KMS-11 (cell line): ENCODE measurements around the gene SUOX.
"Not testable (repeated sequence)": the region's sequence is repeated elsewhere in the genome, so short reads cannot be mapped to it uniquely, and the experiment has no call there.

Experiments
- H2AFZ ChIP-seq: fragments of 200-600 bp; sonication (generic); 2 replicates; pipeline ENCODE4 v1.6.1; 2016; ENCODE audit warnings: antibody characterized with exemption, mixed run types, low read depth
- H3K27ac ChIP-seq: fragments of 200-600 bp; sonication (generic); 2 replicates; pipeline ENCODE4 v1.6.1; 2016; ENCODE audit warnings: mild to moderate bottlenecking, mixed run types
- H3K27me3 ChIP-seq: fragments of 200-600 bp; sonication (generic); 2 replicates; pipeline ENCODE4 v1.6.1; 2017; ENCODE audit warnings: mild to moderate bottlenecking, low read depth, mixed run types, moderate library complexity; ENCODE audit not compliant: insufficient read depth
- H3K36me3 ChIP-seq: fragments of 200-600 bp; sonication (generic); 2 replicates; pipeline ENCODE4 v1.6.1; 2017; ENCODE audit warnings: mild to moderate bottlenecking, mixed run types; ENCODE audit not compliant: insufficient read depth
- H3K4me1 ChIP-seq: fragments of 200-600 bp; sonication (generic); 2 replicates; pipeline ENCODE4 v1.6.1; 2016; ENCODE audit warnings: mild to moderate bottlenecking, low read depth, mixed run types; ENCODE audit not compliant: poor library complexity, severe bottlenecking
- H3K4me2 ChIP-seq: fragments of 200-600 bp; sonication (generic); 2 replicates; pipeline ENCODE4 v1.7.0; 2016; ENCODE audit warnings: mild to moderate bottlenecking, mixed run types
- H3K4me3 ChIP-seq: fragments of 200-600 bp; sonication (generic); IDR thresholded peaks from 2 replicates; pipeline ENCODE4 v1.6.1; 2017; ENCODE audit warnings: low read depth, low read length, mixed read lengths; ENCODE audit not compliant: insufficient read depth
- H3K79me2 ChIP-seq: fragments of 200-600 bp; sonication (generic); 2 replicates; pipeline ENCODE4 v1.6.1; 2016; ENCODE audit warnings: low read depth, mixed run types; ENCODE audit not compliant: insufficient read depth
- H3K9ac ChIP-seq: fragments of 200-600 bp; sonication (generic); 2 replicates; pipeline ENCODE4 v1.6.1; 2016; ENCODE audit warnings: mild to moderate bottlenecking, mixed run types
- H4K20me1 ChIP-seq: fragments of 200-600 bp; sonication (generic); 2 replicates; pipeline ENCODE4 v1.6.1; 2016; ENCODE audit warnings: mild to moderate bottlenecking, mixed run types; ENCODE audit not compliant: insufficient read depth
- TF ChIP-seq, protein P1 (sequence below): fragments of 200-600 bp; sonication (generic); conservative IDR thresholded peaks from 2 replicates; pipeline ENCODE4 v1.6.1; 2017; ENCODE audit warnings: low read depth, mild to moderate bottlenecking, antibody characterized with exemption, low read length, moderate library complexity, mixed read lengths

SUOX gene

GRCh38 chr12:55985341-55985740, 11.7 kb upstream of the SUOX start:
- Histone ChIP-seq H3K79me2 (no peaks in the 10 kb centered on the region), H3K27ac (no peak overlapping the region), H3K4me3 (no peak overlapping the region), H3K4me1 (peaks cover 8% of the 10 kb centered on the region), H3K36me3 (peaks cover 5% of the 10 kb centered on the region; the same call in 1 of the 2 replicates), H3K4me2 (no peak overlapping the region), H4K20me1 (no peaks in the 10 kb centered on the region), H3K27me3 (no peaks in the 10 kb centered on the region), H3K9ac (no peak overlapping the region), H2AFZ (no peak overlapping the region)
- TF ChIP-seq, protein P1, sequence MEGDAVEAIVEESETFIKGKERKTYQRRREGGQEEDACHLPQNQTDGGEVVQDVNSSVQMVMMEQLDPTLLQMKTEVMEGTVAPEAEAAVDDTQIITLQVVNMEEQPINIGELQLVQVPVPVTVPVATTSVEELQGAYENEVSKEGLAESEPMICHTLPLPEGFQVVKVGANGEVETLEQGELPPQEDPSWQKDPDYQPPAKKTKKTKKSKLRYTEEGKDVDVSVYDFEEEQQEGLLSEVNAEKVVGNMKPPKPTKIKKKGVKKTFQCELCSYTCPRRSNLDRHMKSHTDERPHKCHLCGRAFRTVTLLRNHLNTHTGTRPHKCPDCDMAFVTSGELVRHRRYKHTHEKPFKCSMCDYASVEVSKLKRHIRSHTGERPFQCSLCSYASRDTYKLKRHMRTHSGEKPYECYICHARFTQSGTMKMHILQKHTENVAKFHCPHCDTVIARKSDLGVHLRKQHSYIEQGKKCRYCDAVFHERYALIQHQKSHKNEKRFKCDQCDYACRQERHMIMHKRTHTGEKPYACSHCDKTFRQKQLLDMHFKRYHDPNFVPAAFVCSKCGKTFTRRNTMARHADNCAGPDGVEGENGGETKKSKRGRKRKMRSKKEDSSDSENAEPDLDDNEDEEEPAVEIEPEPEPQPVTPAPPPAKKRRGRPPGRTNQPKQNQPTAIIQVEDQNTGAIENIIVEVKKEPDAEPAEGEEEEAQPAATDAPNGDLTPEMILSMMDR, result no peak

GRCh38 chr12:55985976-55986375, 11.1 kb upstream of the SUOX start:
- not testable (repeated sequence) for H4K20me1 ChIP-seq, H2AFZ ChIP-seq, H3K79me2 ChIP-seq, H3K4me2 ChIP-seq, H3K9ac ChIP-seq, H3K4me1 ChIP-seq, H3K27ac ChIP-seq, H3K27me3 ChIP-seq, H3K36me3 ChIP-seq, H3K4me3 ChIP-seq

DNA sequence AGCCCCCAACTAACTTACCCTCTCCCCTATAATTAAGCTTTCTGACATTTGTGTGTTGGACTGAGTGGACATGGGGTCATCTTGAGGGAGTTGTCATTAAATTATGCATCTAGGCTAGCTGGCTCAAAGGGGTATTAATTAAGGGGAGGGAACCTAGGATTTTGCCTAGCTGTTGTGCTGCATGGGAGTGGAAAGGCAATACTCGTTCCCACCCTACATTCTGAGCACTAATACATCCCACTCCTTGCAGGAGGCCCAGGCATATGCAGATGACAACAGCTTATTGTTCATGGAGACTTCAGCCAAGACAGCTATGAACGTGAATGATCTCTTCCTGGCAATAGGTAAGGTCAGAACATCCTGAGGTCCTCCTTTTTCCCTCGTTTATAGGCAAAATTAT, 6.0 kb upstream of the SUOX start:
- H3K27me3 ChIP-seq, result no peaks in the 10 kb centered on the region
- peaks cover 12% of the 10 kb centered on the region; the same call in 1 of the 2 replicates for H3K36me3 ChIP-seq
- H4K20me1 ChIP-seq, result no peaks in the 10 kb centered on the region
- no peak overlapping the region for H3K4me2 ChIP-seq
- no peak overlapping the region for H3K9ac ChIP-seq
- no peaks in the 10 kb centered on the region for H3K79me2 ChIP-seq
- TF ChIP-seq, protein P1, result no peak
- no peak overlapping the region for H3K4me3 ChIP-seq
- H2AFZ ChIP-seq, result no peak overlapping the region
- H3K4me1 ChIP-seq, result peaks cover 5% of the 10 kb centered on the region
- no peak overlapping the region for H3K27ac ChIP-seq

- peaks cover 8% of the 10 kb centered on the region for H3K4me1 ChIP-seq
- H3K4me2 ChIP-seq, result no peak overlapping the region
- H3K36me3 ChIP-seq, result peaks cover 12% of the 10 kb centered on the region; the same call in 1 of the 2 replicates
- H3K79me2 ChIP-seq, result no peaks in the 10 kb centered on the region
- no peaks in the 10 kb centered on the region for H4K20me1 ChIP-seq
- TF ChIP-seq, protein P1, result no peak
- H3K27ac ChIP-seq, result no peak overlapping the region
- no peak overlapping the region for H3K9ac ChIP-seq
- H2AFZ ChIP-seq, result no peak overlapping the region
- H3K27me3 ChIP-seq, result no peaks in the 10 kb centered on the region
- no peak overlapping the region for H3K4me3 ChIP-seq
Observed at GRCh38 chr12:55993230-55993853, 3.7 kb upstream of the SUOX start.

GRCh38 chr12:55995366-55995765, 1.7 kb upstream of the SUOX start:
- no peaks in the 10 kb centered on the region for H4K20me1 ChIP-seq
- peaks cover 8% of the 10 kb centered on the region for H3K4me1 ChIP-seq
- peaks cover 7% of the 10 kb centered on the region; the same call in 1 of the 2 replicates for H3K36me3 ChIP-seq
- TF ChIP-seq, protein P1, result no peak
- no peak overlapping the region for H2AFZ ChIP-seq
- H3K27ac ChIP-seq, result no peak overlapping the region
- H3K27me3 ChIP-seq, result no peaks in the 10 kb centered on the region
- H3K4me3 ChIP-seq, result no peak overlapping the region
- no peak overlapping the region for H3K4me2 ChIP-seq
- no peak overlapping the region for H3K9ac ChIP-seq
- no peaks in the 10 kb centered on the region for H3K79me2 ChIP-seq
